ENCODE results near the gene SPANXC.

SPANXC gene

DNA sequence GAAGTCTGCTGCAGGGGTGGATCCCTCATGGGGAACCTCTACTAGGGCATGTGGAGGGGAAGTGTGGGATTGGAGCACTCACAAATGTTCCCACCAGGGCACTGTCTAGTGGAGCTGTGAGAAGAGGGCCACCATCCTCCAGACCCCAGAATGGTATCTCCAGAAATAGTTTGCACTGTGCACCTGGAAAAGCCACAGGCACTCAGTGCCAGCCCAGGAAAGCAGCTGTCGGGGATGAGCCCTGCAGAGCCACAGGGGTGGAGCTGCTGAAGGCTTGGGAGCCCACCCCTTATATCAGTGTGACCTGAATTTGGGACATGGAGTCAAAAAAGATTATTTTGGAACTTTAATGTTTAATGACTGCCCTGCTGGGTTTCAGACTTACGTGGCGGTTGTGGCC is 40.4 kb downstream of the SPANXC start:
- H3K4me3 ChIP-seq (ENCODE audit: low read depth, low read length): no peak overlapping the region
- TF ChIP-seq, protein P1, sequence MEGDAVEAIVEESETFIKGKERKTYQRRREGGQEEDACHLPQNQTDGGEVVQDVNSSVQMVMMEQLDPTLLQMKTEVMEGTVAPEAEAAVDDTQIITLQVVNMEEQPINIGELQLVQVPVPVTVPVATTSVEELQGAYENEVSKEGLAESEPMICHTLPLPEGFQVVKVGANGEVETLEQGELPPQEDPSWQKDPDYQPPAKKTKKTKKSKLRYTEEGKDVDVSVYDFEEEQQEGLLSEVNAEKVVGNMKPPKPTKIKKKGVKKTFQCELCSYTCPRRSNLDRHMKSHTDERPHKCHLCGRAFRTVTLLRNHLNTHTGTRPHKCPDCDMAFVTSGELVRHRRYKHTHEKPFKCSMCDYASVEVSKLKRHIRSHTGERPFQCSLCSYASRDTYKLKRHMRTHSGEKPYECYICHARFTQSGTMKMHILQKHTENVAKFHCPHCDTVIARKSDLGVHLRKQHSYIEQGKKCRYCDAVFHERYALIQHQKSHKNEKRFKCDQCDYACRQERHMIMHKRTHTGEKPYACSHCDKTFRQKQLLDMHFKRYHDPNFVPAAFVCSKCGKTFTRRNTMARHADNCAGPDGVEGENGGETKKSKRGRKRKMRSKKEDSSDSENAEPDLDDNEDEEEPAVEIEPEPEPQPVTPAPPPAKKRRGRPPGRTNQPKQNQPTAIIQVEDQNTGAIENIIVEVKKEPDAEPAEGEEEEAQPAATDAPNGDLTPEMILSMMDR (IDR thresholded peaks at IDR 0.05; ENCODE audit: low read depth, low read length): no peak
- DNase-seq (ENCODE audit: low read depth, low spot score): no peak
- in situ Hi-C loops (cut with HindIII; ENCODE audit: low sequenced_read_pairs): no loop called here
